HepG2 (cell line): Measurements from ENCODE around the gene NSMCE1. TPM values are rescaled to one million over a fixed set of nuclear protein-coding genes. Genes with fewer than 3 reads are reported as not detected.

Experiments used
- ATAC-seq: fragments of 200-7000 bp; cut with Tn5 transposase; 3 replicates; pipeline ENCODE4 v1.9.1; 2020; ENCODE audit warnings: mild to moderate bottlenecking, moderate library complexity
- BruUV-seq: library from RNA; stranded (reverse); fragments of 400-500 nt; replicated peaks from 2 replicates; lab custom pipeline; 2021; lab: Mats Ljungman, UMichigan
- CTCF ChIA-PET: fragments of 300-600 bp; formaldehyde crosslinking; extraction: SDS; loops from one replicate; lab custom pipeline; 2021; ENCODE audit warnings: low total read pairs, inconsistent platforms, low intra/inter-chr PET ratio; lab: Yijun Ruan, JAX
- POLR2A ChIA-PET: fragments of 350-600 bp; sonication (Branson Sonifier 250); formaldehyde crosslinking; loops from one replicate; lab custom pipeline; 2020; ENCODE audit warnings: antibody characterized with exemption, inconsistent platforms; lab: Yijun Ruan, JAX
- DNase-seq: peaks from one replicate; pipeline ENCODE4 v3.0.0-alpha.2; 2015; ENCODE audit warnings: low spot score
- FAIRE-seq: peaks from 3 replicates; lab custom pipeline; 2011; peaks lifted over from hg19 to GRCh38; lab: Jason Lieb, UNC
- H2AFZ ChIP-seq: one replicate; pipeline ENCODE4 v1.6.1; 2011; ENCODE audit warnings: low read length, inconsistent platforms
- H3K27ac ChIP-seq: fragments of 300-600 bp; 3 replicates; pipeline ENCODE4 v1.8.0; 2011; ENCODE audit warnings: mixed run types, mild to moderate bottlenecking, mixed read lengths, low read length, inconsistent platforms; ENCODE audit not compliant: insufficient read depth; ENCODE audit errors: extremely low read length
- H3K27me3 ChIP-seq, 2 experiments: fragments of 200-600 bp in 1 of 2; 2 replicates in 1 of 2; 3 replicates in 1 of 2; pipeline versions ENCODE4 v1.6.0 to v1.8.0; 2011; ENCODE audit warnings: low read length in 2 of 2, mild to moderate bottlenecking in 2 of 2, moderate library complexity in 2 of 2, inconsistent platforms in 1 of 2; ENCODE audit not compliant: insufficient read depth in 2 of 2, control insufficient read depth in 1 of 2
- H3K36me3 ChIP-seq, 2 experiments: fragments of 200-600 bp in 1 of 2; replicated peaks in 1 of 2; 2 replicates in 1 of 2; 3 replicates in 1 of 2; pipeline versions ENCODE4 v1.5.1 to v1.8.0; 2011; ENCODE audit warnings: low read length in 2 of 2, inconsistent platforms in 1 of 2; ENCODE audit not compliant: insufficient read depth in 2 of 2, control insufficient read depth in 1 of 2
- H3K4me1 ChIP-seq: 2 replicates; pipeline ENCODE4 v1.5.1; 2012; ENCODE audit warnings: low read length, inconsistent platforms; ENCODE audit not compliant: insufficient read depth
- H3K4me2 ChIP-seq: 2 replicates; pipeline ENCODE4 v1.6.0; 2011; ENCODE audit warnings: low read depth, low read length, inconsistent platforms
- H3K4me3 ChIP-seq, 3 experiments: fragments of 200-600 bp in 1 of 3; sonication (generic), shearing (Covaris generic) in 1 of 3; replicated peaks in 1 of 3; 2 replicates each; pipeline ENCODE4 v1.5.1; 2011 to 2016; ENCODE audit warnings: low read length in 3 of 3, inconsistent platforms in 2 of 3, low read depth in 2 of 3, mild to moderate bottlenecking in 2 of 3, control low read depth in 1 of 3, mixed read lengths in 1 of 3; ENCODE audit not compliant: insufficient read depth in 1 of 3
- H3K79me2 ChIP-seq: one replicate; pipeline ENCODE4 v1.6.1; 2011; ENCODE audit warnings: low read length, inconsistent platforms; ENCODE audit not compliant: insufficient read depth
- H3K9ac ChIP-seq: 2 replicates; pipeline ENCODE4 v1.6.0; 2011; ENCODE audit warnings: mild to moderate bottlenecking, low read depth, low read length, inconsistent platforms; ENCODE audit not compliant: insufficient read depth
- H3K9me3 ChIP-seq: 2 replicates; pipeline ENCODE4 v1.5.1; 2012; ENCODE audit warnings: mild to moderate bottlenecking, low read length
- H4K20me1 ChIP-seq: 2 replicates; pipeline ENCODE4 v1.6.0; 2011; ENCODE audit warnings: inconsistent platforms, mild to moderate bottlenecking, low read length, moderate library complexity; ENCODE audit not compliant: insufficient read depth
- ARID5B ChIP-seq: IDR thresholded peaks from 2 replicates; pipeline ENCODE4 v1.4.0; 2020; ENCODE audit warnings: mild to moderate bottlenecking, missing genetic modification reagents
- ATF2 ChIP-seq: sonication (generic); formaldehyde crosslinking; IDR thresholded peaks from 2 replicates; pipeline ENCODE4 v1.4.0; 2020; ENCODE audit warnings: missing genetic modification reagents
- HNF1B ChIP-seq: sonication (generic); formaldehyde crosslinking; IDR thresholded peaks from 2 replicates; pipeline ENCODE4 v1.5.1; 2020; ENCODE audit warnings: mild to moderate bottlenecking, moderate library complexity, missing genetic modification reagents
- KAT8 ChIP-seq: IDR thresholded peaks from 2 replicates; pipeline ENCODE4 v1.6.1; 2016; ENCODE audit warnings: missing genetic modification reagents, missing compliant biosample characterization
- MED8 ChIP-seq: sonication (generic); formaldehyde crosslinking; IDR thresholded peaks from 2 replicates; pipeline ENCODE4 v1.8.1; 2023; ENCODE audit warnings: mild to moderate bottlenecking, missing genetic modification reagents; ENCODE audit not compliant: insufficient replicate concordance
- MXD3 ChIP-seq: IDR thresholded peaks from 2 replicates; pipeline ENCODE4 v1.6.1; 2016; ENCODE audit warnings: mild to moderate bottlenecking, missing biosample characterization, missing genetic modification reagents
- NKX3-1 ChIP-seq: sonication (generic); formaldehyde crosslinking; IDR thresholded peaks from 2 replicates; pipeline ENCODE4 v1.5.0; 2020; ENCODE audit warnings: missing genetic modification reagents
- RAD51 ChIP-seq: fragments of 450-650 bp; IDR thresholded peaks from 2 replicates; pipeline ENCODE4 v1.6.1; 2016; ENCODE audit warnings: borderline replicate concordance
- SOX13 ChIP-seq, 3 experiments: fragments of 450-650 bp in 1 of 3; sonication (generic) in 1 of 3; formaldehyde crosslinking in 1 of 3; IDR thresholded peaks in 2 of 3; conservative IDR thresholded peaks in 1 of 3; 2 replicates each; pipeline versions ENCODE4 v1.5.0 to v1.6.1; 2016 to 2020; ENCODE audit warnings: antibody characterized with exemption in 1 of 3, mild to moderate bottlenecking in 1 of 3, missing compliant biosample characterization in 1 of 3, missing genetic modification reagents in 1 of 3, moderate library complexity in 1 of 3
- STAG1 ChIP-seq: sonication (generic); formaldehyde crosslinking; IDR thresholded peaks from 2 replicates; pipeline ENCODE4 v1.4.0; 2020; ENCODE audit warnings: missing genetic modification reagents
- ZMAT3 ChIP-seq: sonication (generic); formaldehyde crosslinking; conservative IDR thresholded peaks from 2 replicates; pipeline ENCODE4 v1.7.0; 2021; ENCODE audit warnings: missing genetic modification reagents
- ZNF501 ChIP-seq: sonication (generic); formaldehyde crosslinking; IDR thresholded peaks from 2 replicates; pipeline ENCODE4 v1.5.1; 2020; ENCODE audit warnings: mild to moderate bottlenecking, moderate library complexity, missing genetic modification reagents
- ZNF619 ChIP-seq: sonication (generic); formaldehyde crosslinking; IDR thresholded peaks from 2 replicates; pipeline ENCODE4 v1.4.0; 2020; ENCODE audit warnings: mild to moderate bottlenecking, missing genetic modification reagents
- ZNF768 ChIP-seq: sonication (generic); formaldehyde crosslinking; IDR thresholded peaks from 2 replicates; pipeline ENCODE4 v1.4.0; 2020; ENCODE audit warnings: missing genetic modification reagents
- WGBS: methylation state at CpG from one replicate; pipeline ENCODE4 v1.1.6; 2017; ENCODE audit warnings: low lambda C conversion rate; 5-methylcytosine and 5-hydroxymethylcytosine counted together
- in situ Hi-C: cut with HindIII; loops from 2 replicates; pipeline ENCODE4 v1.10.0; 2017; ENCODE audit warnings: low pct_unique_long_range_greater_than_20kb; ENCODE audit not compliant: extremely low pct_ligation_motif_present
- intact Hi-C: fragments of 100-400 bp; cut with micrococcal nuclease; formaldehyde crosslinking; loops from one replicate; pipeline ENCODE4 v1.10.0; 2022; ENCODE audit not compliant: unreplicated experiment
- polyA plus RNA-seq, 8 experiments: library from polyadenylated mRNA; depleted of rRNA in 3 of 8; stranded (reverse) in 7 of 8; unstranded in 1 of 8; fragments of >200 nt; fragmentation: Illumina TruSeq in 4 of 8; extraction: Trizol in 4 of 8; gene quantifications; 2 replicates each; pipeline versions ENCODE4 v1.2.1 to v1.2.3, GENCODE V29; 2011 to 2016; ENCODE audit warnings: low read depth in 4 of 8, missing spikeins in 1 of 8, mixed read lengths in 1 of 8; ENCODE audit not compliant: insufficient read depth in 1 of 8
- total RNA-seq, 5 experiments: library from RNA; depleted of rRNA; stranded (reverse); fragments of >200 nt; fragmentation: Illumina TruSeq; extraction: Trizol; gene quantifications; 2 replicates each; pipeline ENCODE4 v1.2.3, GENCODE V29; 2016; ENCODE audit warnings: low read depth in 1 of 5

Gene NSMCE1
- total and polyA plus RNA-seq, 2 of the 13 experiments (the other 11 are each of a cell fraction or from before 2014, with no cell fraction given) = 42.7 to 52.9 TPM

GRCh38 chr16:27179500-27180072 is 89.0 kb downstream of the NSMCE1 start:
- no TSS peak for BruUV-seq
- no peaks in the 10 kb centered on the region for H3K9me3 ChIP-seq
- H3K27ac ChIP-seq = no peak overlapping the region
- CTCF ChIA-PET = interaction anchor here (0.6 to 2.3 kb wide), 6 partner anchors 10 to 277 kb away, joined by 3 to 25 read pairs (median 12); no protein-coding TSS in a partner anchor
- FAIRE-seq (peak; percentile 51), ATAC-seq (peak; percentile 93), DNase-seq (peak; percentile 72)
- 3% methylated on average over 13 of the region's 13 CpGs for WGBS
- intact Hi-C loops = loop anchor here (1.0 kb wide), 3 partner anchors 189 to 278 kb away; no protein-coding TSS in a partner anchor
- in situ Hi-C loops = loop anchor here (5.0 to 10.0 kb wide), 2 partner anchors 188 to 275 kb away; no protein-coding TSS in a partner anchor
- POLR2A ChIA-PET = interaction anchor here (1.0 to 1.4 kb wide), 2 partner anchors 24 to 188 kb away, joined by 5 to 12 read pairs; partner anchors contain the start of gene KDM8
- H3K4me2 ChIP-seq = peak overlapping the region; percentile 40
- peaks cover 10% of the 10 kb centered on the region; the same call in 1 of the 2 replicates for H3K4me1 ChIP-seq
- H3K27me3 ChIP-seq = peaks cover 0 to 6% of the 10 kb centered on the region in 2 experiments; a peak in 1 of 5 replicates
- H3K4me3 ChIP-seq = no peak overlapping the region
- no peaks in the 10 kb centered on the region for H3K36me3 ChIP-seq
- H3K79me2 ChIP-seq = no peaks in the 10 kb centered on the region
- no peaks in the 10 kb centered on the region for H4K20me1 ChIP-seq
- no peak overlapping the region for H3K9ac ChIP-seq
- no peak overlapping the region for H2AFZ ChIP-seq
- TF ChIP-seq ZNF768 (CRISPR knock-in tag) = 0 out of 2 replicates have a peak, but pooled peaks have one; percentile 23
- peak; percentile 96 for TF ChIP-seq STAG1
- TF ChIP-seq ARID5B = peak; percentile 49
- 0 out of 2 replicates have a peak, but pooled peaks have one; percentile 30 for TF ChIP-seq ZMAT3 (CRISPR knock-in tag)
- TF ChIP-seq KAT8 (CRISPR knock-in tag) = peak; percentile 27; the same call in 1 of the 2 replicates
- peak; percentile 59; the same call in 1 of the 2 replicates for TF ChIP-seq HNF1B (CRISPR knock-in tag)
- no peak for TF ChIP-seq NKX3-1
- TF ChIP-seq SOX13 (IDR thresholded peaks at IDR 0.05) = no peak
- 0 out of 4 replicates have a peak, but pooled peaks of 1 of the 2 experiments have one; percentile 13 for TF ChIP-seq SOX13 (CRISPR knock-in tag; conservative IDR thresholded peaks at IDR 0.05 in 1 of 2, IDR thresholded peaks at IDR 0.05 in 1 of 2)
- no peak for TF ChIP-seq MED8 (CRISPR knock-in tag)
- no peak for TF ChIP-seq ZNF619
- TF ChIP-seq RAD51 = no peak
- TF ChIP-seq ZNF501 = peak; percentile 60; the same call in 1 of the 2 replicates
- TF ChIP-seq MXD3 = 0 out of 2 replicates have a peak, but pooled peaks have one; percentile 20
- TF ChIP-seq ATF2 (CRISPR knock-in tag) = 0 out of 2 replicates have a peak, but pooled peaks have one; percentile 23
